H9 (cell line): Measurements from ENCODE around the gene PHACTR1. TPM values are rescaled to one million over a fixed set of nuclear protein-coding genes. Genes with fewer than 3 reads are reported as not detected.

Experiments
- DNase-seq: peaks from one replicate; pipeline ENCODE4 v3.0.0-alpha.2; 2017
- H2AFZ ChIP-seq: one replicate; pipeline ENCODE4 v1.6.1; 2013; ENCODE audit warnings: mild to moderate bottlenecking, low read length, control low read depth, moderate library complexity
- H2AK5ac ChIP-seq: 2 replicates; pipeline ENCODE4 v1.6.1; 2013; ENCODE audit warnings: low read length, control low read depth, mixed read lengths; ENCODE audit not compliant: insufficient read length
- H2BK120ac ChIP-seq: one replicate; pipeline ENCODE4 v1.6.1; 2013; ENCODE audit warnings: low read depth, mild to moderate bottlenecking, low read length, control low read depth, inconsistent platforms; ENCODE audit not compliant: poor library complexity, severe bottlenecking
- H2BK12ac ChIP-seq: 2 replicates; pipeline ENCODE4 v1.6.1; 2013; ENCODE audit warnings: low read length, control low read depth, mixed read lengths, low read depth; ENCODE audit not compliant: insufficient read length
- H2BK15ac ChIP-seq: 2 replicates; pipeline ENCODE4 v1.6.1; 2013; ENCODE audit warnings: low read depth, low read length, control low read depth
- H2BK20ac ChIP-seq: one replicate; pipeline ENCODE4 v1.6.1; 2013; ENCODE audit warnings: low read depth, mild to moderate bottlenecking, low read length, control low read depth, inconsistent platforms; ENCODE audit not compliant: poor library complexity, severe bottlenecking
- H2BK5ac ChIP-seq: 2 replicates; pipeline ENCODE4 v1.6.1; 2013; ENCODE audit warnings: low read length, control low read depth, mixed read lengths; ENCODE audit not compliant: insufficient read length
- H3K14ac ChIP-seq: 2 replicates; pipeline ENCODE4 v1.6.1; 2013; ENCODE audit warnings: low read length, control low read depth; ENCODE audit not compliant: insufficient read depth
- H3K18ac ChIP-seq: 2 replicates; pipeline ENCODE4 v1.6.1; 2013; ENCODE audit warnings: low read depth, mild to moderate bottlenecking, mixed read lengths, low read length, control low read depth; ENCODE audit not compliant: insufficient read length
- H3K23ac ChIP-seq: 2 replicates; pipeline ENCODE4 v1.6.1; 2013; ENCODE audit warnings: low read length, control low read depth, mixed read lengths, low read depth; ENCODE audit not compliant: insufficient read length
- H3K23me2 ChIP-seq: 2 replicates; pipeline ENCODE4 v1.6.1; 2013; ENCODE audit warnings: low read depth, mild to moderate bottlenecking, mixed read lengths, low read length, control low read depth; ENCODE audit not compliant: insufficient read length, poor library complexity, severe bottlenecking
- H3K27ac ChIP-seq: 2 replicates; pipeline ENCODE4 v1.5.1; 2013; ENCODE audit warnings: low read length, control low read depth, mixed read lengths, low read depth; ENCODE audit not compliant: insufficient read length
- H3K27me3 ChIP-seq: 2 replicates; pipeline ENCODE4 v1.6.1; 2013; ENCODE audit warnings: low read length, control low read depth, inconsistent platforms; ENCODE audit not compliant: insufficient read depth
- H3K4ac ChIP-seq: 2 replicates; pipeline ENCODE4 v1.6.1; 2013; ENCODE audit warnings: low read depth, mild to moderate bottlenecking, control low read depth, inconsistent platforms, low read length, moderate library complexity
- H3K4me1 ChIP-seq: 2 replicates; pipeline ENCODE4 v1.6.1; 2013; ENCODE audit warnings: low read length, control low read depth, inconsistent platforms; ENCODE audit not compliant: insufficient read depth
- H3K4me2 ChIP-seq: 2 replicates; pipeline ENCODE4 v1.6.1; 2013; ENCODE audit warnings: low read length, control low read depth, mixed read lengths; ENCODE audit not compliant: insufficient read length, insufficient read depth
- H3K56ac ChIP-seq: 2 replicates; pipeline ENCODE4 v1.6.1; 2013; ENCODE audit warnings: low read depth, mild to moderate bottlenecking, mixed read lengths, low read length, control low read depth; ENCODE audit not compliant: insufficient read length
- H3K79me1 ChIP-seq: 2 replicates; pipeline ENCODE4 v1.6.1; 2013; ENCODE audit warnings: low read depth, mild to moderate bottlenecking, moderate library complexity, low read length, control low read depth, inconsistent platforms; ENCODE audit not compliant: insufficient read depth, poor library complexity, severe bottlenecking
- H3K79me2 ChIP-seq: 2 replicates; pipeline ENCODE4 v1.6.1; 2013; ENCODE audit warnings: low read length, control low read depth, inconsistent platforms; ENCODE audit not compliant: insufficient read depth
- H3K9ac ChIP-seq: 2 replicates; pipeline ENCODE4 v1.6.1; 2013; ENCODE audit warnings: low read length, control low read depth, mixed read lengths; ENCODE audit not compliant: insufficient read length; ENCODE audit errors: extremely low read depth
- H3K9me3 ChIP-seq: one replicate; pipeline ENCODE4 v1.6.1; 2013; ENCODE audit warnings: low read depth, low read length, inconsistent platforms; ENCODE audit not compliant: control insufficient read depth
- H3T11ph ChIP-seq: one replicate; pipeline ENCODE4 v1.6.1; 2013; ENCODE audit warnings: mild to moderate bottlenecking, low read length, control low read depth, inconsistent platforms
- H4K20me1 ChIP-seq: one replicate; pipeline ENCODE4 v1.6.1; 2013; ENCODE audit not compliant: control insufficient read depth, insufficient read length, insufficient read depth
- H4K5ac ChIP-seq: 2 replicates; pipeline ENCODE4 v1.6.1; 2013; ENCODE audit warnings: low read depth, mild to moderate bottlenecking, mixed read lengths, low read length, control low read depth; ENCODE audit not compliant: insufficient read length
- H4K8ac ChIP-seq: replicated peaks from 2 replicates; pipeline ENCODE4 v1.6.1; 2013; ENCODE audit warnings: low read length, control low read depth, mixed read lengths, low read depth; ENCODE audit not compliant: insufficient read length
- H4K91ac ChIP-seq: 2 replicates; pipeline ENCODE4 v1.6.1; 2013; ENCODE audit warnings: low read depth, mild to moderate bottlenecking, moderate library complexity, mixed read lengths, low read length, control low read depth; ENCODE audit not compliant: insufficient read length
- H3K27ac Mint-ChIP-seq, 3 experiments: 2 replicates in 2 of 3; 3 replicates in 1 of 3; pipeline ENCODE4 v1.8.0; 2020 to 2021; ENCODE audit warnings: mixed read lengths in 3 of 3, mild to moderate bottlenecking in 1 of 3, moderate library complexity in 1 of 3
- H3K27me3 Mint-ChIP-seq: 2 replicates; pipeline ENCODE4 v1.8.0; 2021; ENCODE audit warnings: low read depth, mild to moderate bottlenecking, moderate library complexity, mixed read lengths
- H3K36me3 Mint-ChIP-seq, 3 experiments: 2 replicates in 2 of 3; 3 replicates in 1 of 3; pipeline ENCODE4 v1.8.0; 2020 to 2021; ENCODE audit warnings: low read depth in 3 of 3, mixed read lengths in 3 of 3; ENCODE audit not compliant: insufficient read depth in 1 of 3
- H3K4me1 Mint-ChIP-seq, 2 experiments: 2 replicates each; pipeline ENCODE4 v1.8.0; 2020; ENCODE audit warnings: mixed read lengths in 2 of 2
- H3K4me3 Mint-ChIP-seq, 2 experiments: 2 replicates in 1 of 2; 3 replicates in 1 of 2; pipeline ENCODE4 v1.8.0; 2020 to 2021; ENCODE audit warnings: mild to moderate bottlenecking in 2 of 2, mixed read lengths in 2 of 2, moderate library complexity in 1 of 2
- H3K9me3 Mint-ChIP-seq, 2 experiments: 2 replicates in 1 of 2; 3 replicates in 1 of 2; pipeline ENCODE4 v1.8.0; 2020; ENCODE audit warnings: mild to moderate bottlenecking in 2 of 2, mixed read lengths in 2 of 2, moderate library complexity in 1 of 2
- CTCF ChIP-seq: fragments of 200-600 bp; sonication (generic); conservative IDR thresholded peaks from 3 replicates; pipeline ENCODE4 v1.8.0; 2021; ENCODE audit warnings: antibody characterized with exemption, mild to moderate bottlenecking
- WGBS: extraction: QIAGEN DNeasy Blood & Tissue Kit; methylation state at CpG from one replicate; pipeline ENCODE4 v1.1.7; 2013; ENCODE audit warnings: missing lambda C conversion rate, low lambda C conversion rate, mixed read lengths; ENCODE audit not compliant: insufficient read length; ENCODE audit errors: extremely low coverage; 5-methylcytosine and 5-hydroxymethylcytosine counted together
- total RNA-seq: library from RNA; stranded (reverse); gene quantifications from 2 replicates; pipeline ENCODE4 v1.2.1, GENCODE V29; 2021

Gene PHACTR1
- total RNA-seq, 1 experiment from 2014 or later = 15.9 TPM

GRCh38 chr6:13275435-13275989 lies 558.9 kb downstream of the PHACTR1 start:
- H3K4ac ChIP-seq = no peak overlapping the region
- H3K56ac ChIP-seq = no peak overlapping the region
- H3K9me3 ChIP-seq = no peaks in the 10 kb centered on the region
- no CpG with 5 or more reads among the region's 8 CpGs for WGBS
- Mint-ChIP-seq H3K9me3 (no peaks in the 10 kb centered on the region), H3K4me3 (no peak overlapping the region; a peak in 1 of 5 replicates), H3K4me1 (peaks cover 8 to 14% of the 10 kb centered on the region in 2 experiments; a peak in 3 of 4 replicates), H3K36me3 (no peaks in the 10 kb centered on the region; a peak in 2 of 7 replicates), H3K27me3 (no peaks in the 10 kb centered on the region), H3K27ac (no peak overlapping the region; a peak in 1 of 7 replicates)
- no peak overlapping the region for H2AFZ ChIP-seq
- H3K23ac ChIP-seq = no peak overlapping the region
- no peak overlapping the region for H2BK15ac ChIP-seq
- H4K20me1 ChIP-seq = no peaks in the 10 kb centered on the region
- H3K4me1 ChIP-seq = no peaks in the 10 kb centered on the region
- TF ChIP-seq CTCF = no peak
- H3K14ac ChIP-seq = no peak overlapping the region
- H2AK5ac ChIP-seq = no peak overlapping the region
- no peak overlapping the region for H4K5ac ChIP-seq
- H4K8ac ChIP-seq = no peak overlapping the region
- no peak overlapping the region for H3K9ac ChIP-seq
- no peak for DNase-seq
- H3T11ph ChIP-seq = no peak overlapping the region
- no peaks in the 10 kb centered on the region for H3K79me2 ChIP-seq
- H3K4me2 ChIP-seq = no peak overlapping the region
- no peak overlapping the region for H2BK120ac ChIP-seq
- H4K91ac ChIP-seq = no peak overlapping the region
- H3K23me2 ChIP-seq = no peaks in the 10 kb centered on the region
- H2BK5ac ChIP-seq = no peak overlapping the region
- no peak overlapping the region for H3K27ac ChIP-seq
- H3K79me1 ChIP-seq = no peaks in the 10 kb centered on the region
- no peaks in the 10 kb centered on the region for H3K27me3 ChIP-seq
- no peak overlapping the region for H2BK12ac ChIP-seq
- H3K18ac ChIP-seq = no peak overlapping the region
- no peak overlapping the region for H2BK20ac ChIP-seq
